KMS-11 (cell line): Measurements from ENCODE around the gene ANKRD44.

Experiments
- H2AFZ ChIP-seq: fragments of 200-600 bp; sonication (generic); 2 replicates; pipeline ENCODE4 v1.6.1; 2016; ENCODE audit warnings: antibody characterized with exemption, mixed run types, low read depth
- H3K27ac ChIP-seq: fragments of 200-600 bp; sonication (generic); 2 replicates; pipeline ENCODE4 v1.6.1; 2016; ENCODE audit warnings: mild to moderate bottlenecking, mixed run types
- H3K27me3 ChIP-seq: fragments of 200-600 bp; sonication (generic); 2 replicates; pipeline ENCODE4 v1.6.1; 2017; ENCODE audit warnings: mild to moderate bottlenecking, low read depth, mixed run types, moderate library complexity; ENCODE audit not compliant: insufficient read depth
- H3K36me3 ChIP-seq: fragments of 200-600 bp; sonication (generic); 2 replicates; pipeline ENCODE4 v1.6.1; 2017; ENCODE audit warnings: mild to moderate bottlenecking, mixed run types; ENCODE audit not compliant: insufficient read depth
- H3K4me1 ChIP-seq: fragments of 200-600 bp; sonication (generic); 2 replicates; pipeline ENCODE4 v1.6.1; 2016; ENCODE audit warnings: mild to moderate bottlenecking, low read depth, mixed run types; ENCODE audit not compliant: poor library complexity, severe bottlenecking
- H3K4me2 ChIP-seq: fragments of 200-600 bp; sonication (generic); 2 replicates; pipeline ENCODE4 v1.7.0; 2016; ENCODE audit warnings: mild to moderate bottlenecking, mixed run types
- H3K4me3 ChIP-seq: fragments of 200-600 bp; sonication (generic); IDR thresholded peaks from 2 replicates; pipeline ENCODE4 v1.6.1; 2017; ENCODE audit warnings: low read depth, low read length, mixed read lengths; ENCODE audit not compliant: insufficient read depth
- H3K79me2 ChIP-seq: fragments of 200-600 bp; sonication (generic); 2 replicates; pipeline ENCODE4 v1.6.1; 2016; ENCODE audit warnings: low read depth, mixed run types; ENCODE audit not compliant: insufficient read depth
- H3K9ac ChIP-seq: fragments of 200-600 bp; sonication (generic); 2 replicates; pipeline ENCODE4 v1.6.1; 2016; ENCODE audit warnings: mild to moderate bottlenecking, mixed run types
- H4K20me1 ChIP-seq: fragments of 200-600 bp; sonication (generic); 2 replicates; pipeline ENCODE4 v1.6.1; 2016; ENCODE audit warnings: mild to moderate bottlenecking, mixed run types; ENCODE audit not compliant: insufficient read depth
- CTCF ChIP-seq: fragments of 200-600 bp; sonication (generic); conservative IDR thresholded peaks from 2 replicates; pipeline ENCODE4 v1.6.1; 2017; ENCODE audit warnings: low read depth, mild to moderate bottlenecking, antibody characterized with exemption, low read length, moderate library complexity, mixed read lengths

ANKRD44 gene

GRCh38 chr2:196977507-196977906, 333.1 kb downstream of the ANKRD44 start:
- Histone ChIP-seq H3K9ac (no peak overlapping the region), H3K4me2 (no peak overlapping the region), H2AFZ (no peak overlapping the region), H3K27ac (no peak overlapping the region), H3K4me1 (peaks cover 8% of the 10 kb centered on the region), H3K27me3 (no peaks in the 10 kb centered on the region), H3K36me3 (no peaks in the 10 kb centered on the region), H3K4me3 (no peak overlapping the region), H3K79me2 (no peaks in the 10 kb centered on the region), H4K20me1 (no peaks in the 10 kb centered on the region)
- TF ChIP-seq CTCF, result no peak

GRCh38 chr2:196974970-196975369, 335.6 kb downstream of the ANKRD44 start:
- H4K20me1 ChIP-seq, result no peaks in the 10 kb centered on the region
- H3K9ac ChIP-seq, result no peak overlapping the region
- H3K4me1 ChIP-seq, result peaks cover 13% of the 10 kb centered on the region
- no peaks in the 10 kb centered on the region for H3K36me3 ChIP-seq
- no peaks in the 10 kb centered on the region for H3K27me3 ChIP-seq
- H3K4me3 ChIP-seq, result no peak overlapping the region
- no peak overlapping the region for H3K27ac ChIP-seq
- no peak overlapping the region for H3K4me2 ChIP-seq
- no peak for TF ChIP-seq CTCF
- no peak overlapping the region for H2AFZ ChIP-seq
- no peaks in the 10 kb centered on the region for H3K79me2 ChIP-seq

- Histone ChIP-seq H3K4me2 (no peak overlapping the region), H3K27me3 (no peaks in the 10 kb centered on the region), H4K20me1 (no peaks in the 10 kb centered on the region), H3K4me1 (peaks cover 9% of the 10 kb centered on the region), H3K36me3 (no peaks in the 10 kb centered on the region), H3K9ac (no peak overlapping the region), H2AFZ (no peak overlapping the region), H3K79me2 (no peaks in the 10 kb centered on the region), H3K27ac (no peak overlapping the region), H3K4me3 (no peak overlapping the region)
- TF ChIP-seq CTCF, result no peak
Observed at GRCh38 chr2:196971574-196972279, 338.9 kb downstream of the ANKRD44 start.

- Histone ChIP-seq H3K27me3 (no peaks in the 10 kb centered on the region), H3K36me3 (no peaks in the 10 kb centered on the region), H3K79me2 (no peaks in the 10 kb centered on the region), H2AFZ (no peak overlapping the region), H3K9ac (no peak overlapping the region), H3K4me1 (peaks cover 9% of the 10 kb centered on the region), H3K4me2 (no peak overlapping the region; the same call in 1 of the 2 replicates), H4K20me1 (no peaks in the 10 kb centered on the region), H3K4me3 (no peak overlapping the region), H3K27ac (peak overlapping the region; percentile 14; the same call in 1 of the 2 replicates)
- no peak for TF ChIP-seq CTCF
Observed at GRCh38 chr2:196970099-196970498, 340.5 kb downstream of the ANKRD44 start.
